SJCRH30 (cell line): ENCODE results near the gene AMMECR1L. TPM values are rescaled to one million over a fixed set of nuclear protein-coding genes. Genes with fewer than 3 reads are reported as not detected.
"Not testable (repeated sequence)": the region's sequence is repeated elsewhere in the genome, so short reads cannot be mapped to it uniquely, and the experiment has no call there.

Source experiments
- DNase-seq, 2 experiments: peaks; one replicate each; pipeline ENCODE4 v3.0.0-alpha.2; 2015 to 2020
- H3K27ac ChIP-seq: fragments of 250-450 bp; sonication (Bioruptor Pico); 2 replicates; pipeline ENCODE4 v1.5.1; 2020; ENCODE audit warnings: mild to moderate bottlenecking, moderate library complexity
- H3K27me3 ChIP-seq: fragments of 250-450 bp; sonication (Bioruptor Pico); 2 replicates; pipeline ENCODE4 v1.5.1; 2020; ENCODE audit warnings: mild to moderate bottlenecking, moderate library complexity
- H3K36me3 ChIP-seq: fragments of 250-450 bp; sonication (Bioruptor Pico); 2 replicates; pipeline ENCODE4 v1.5.1; 2020; ENCODE audit warnings: mild to moderate bottlenecking, moderate library complexity
- H3K4me1 ChIP-seq: fragments of 250-450 bp; sonication (Bioruptor Pico); 2 replicates; pipeline ENCODE4 v1.5.1; 2020; ENCODE audit warnings: mild to moderate bottlenecking, moderate library complexity
- H3K4me3 ChIP-seq: fragments of 250-450 bp; sonication (Bioruptor Pico); 2 replicates; pipeline ENCODE4 v1.5.1; 2020; ENCODE audit warnings: mild to moderate bottlenecking, moderate library complexity
- H3K9me3 ChIP-seq: fragments of 250-450 bp; sonication (Bioruptor Pico); replicated peaks from 2 replicates; pipeline ENCODE4 v1.5.1; 2020; ENCODE audit warnings: mild to moderate bottlenecking, moderate library complexity
- total RNA-seq: library from RNA; depleted of rRNA; stranded (reverse); fragments of >200 nt; shearing (Covaris generic); gene quantifications from 2 replicates; pipeline ENCODE4 v1.2.3, GENCODE V29; 2014

Gene AMMECR1L
- total RNA-seq, 1 experiment from 2014 or later = 17.6 TPM

GRCh38 chr2:127897531-127898211 is 11.9 kb upstream of the AMMECR1L start:
- H3K27ac ChIP-seq = no peak overlapping the region
- no peaks in the 10 kb centered on the region for H3K27me3 ChIP-seq
- DNase-seq = no peak
- no peak overlapping the region for H3K4me3 ChIP-seq
- no peaks in the 10 kb centered on the region for H3K4me1 ChIP-seq
- H3K36me3 ChIP-seq = no peaks in the 10 kb centered on the region
- H3K9me3 ChIP-seq = no peaks in the 10 kb centered on the region

- Histone ChIP-seq H3K27me3 (no peaks in the 10 kb centered on the region), H3K27ac (no peak overlapping the region), H3K9me3 (no peaks in the 10 kb centered on the region), H3K36me3 (no peaks in the 10 kb centered on the region), H3K4me1 (no peaks in the 10 kb centered on the region), H3K4me3 (no peak overlapping the region)
- no peak for DNase-seq
These were observed 7.7 kb upstream of the AMMECR1L start for GRCh38 chr2:127893494-127893893.

GRCh38 chr2:127893033-127893432 is 7.3 kb upstream of the AMMECR1L start:
- Histone ChIP-seq H3K4me1 (no peaks in the 10 kb centered on the region; the same call in 1 of the 2 replicates), H3K27ac (no peak overlapping the region), H3K4me3 (no peak overlapping the region), H3K27me3 (no peaks in the 10 kb centered on the region), H3K36me3 (no peaks in the 10 kb centered on the region), H3K9me3 (no peaks in the 10 kb centered on the region)
- no peak for DNase-seq

DNA sequence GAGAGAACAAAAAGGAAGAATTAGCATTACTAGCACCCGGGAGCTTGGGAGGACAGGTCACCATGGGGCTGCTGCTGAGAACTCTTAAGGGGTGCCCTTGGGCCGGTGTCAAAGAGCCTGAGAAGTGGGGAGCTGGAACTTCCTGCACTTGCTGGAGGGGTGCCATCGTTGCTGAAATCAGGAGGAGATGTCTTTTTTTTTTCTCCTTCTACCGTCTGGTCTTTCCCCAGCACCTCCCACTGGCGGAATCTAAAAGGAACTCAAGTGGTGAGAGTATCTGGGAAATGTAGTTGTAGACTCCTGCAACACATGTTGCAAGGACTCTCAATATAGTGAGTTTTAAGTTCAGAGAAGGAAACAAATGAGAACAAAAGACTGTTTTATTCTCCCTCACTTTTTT is 6.1 kb upstream of the AMMECR1L start:
- no peaks in the 10 kb centered on the region for H3K9me3 ChIP-seq
- H3K4me3 ChIP-seq = no peak overlapping the region
- H3K27ac ChIP-seq = no peak overlapping the region
- no peak for DNase-seq
- no peaks in the 10 kb centered on the region for H3K36me3 ChIP-seq
- H3K4me1 ChIP-seq = peaks cover 4% of the 10 kb centered on the region
- H3K27me3 ChIP-seq = no peaks in the 10 kb centered on the region

DNA sequence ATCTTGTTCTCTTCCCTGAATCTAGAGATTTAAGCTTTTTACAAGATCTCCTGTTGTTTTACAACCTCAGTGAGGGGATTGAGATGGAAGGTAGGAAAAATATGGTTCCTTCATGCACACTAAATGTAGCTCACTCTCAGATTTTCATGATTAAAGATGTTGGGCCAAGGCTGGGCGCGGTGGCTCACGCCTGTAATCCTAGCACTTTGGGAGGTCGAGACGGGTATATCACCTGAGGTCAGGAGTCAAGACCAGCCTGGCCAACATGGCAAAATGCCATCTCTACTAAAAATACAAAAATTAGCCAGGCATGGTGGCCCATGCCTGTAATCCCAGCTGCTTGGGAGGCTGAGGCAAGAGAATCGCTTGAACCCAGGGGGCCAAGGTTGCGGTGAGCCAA is 5.0 kb upstream of the AMMECR1L start:
- H3K36me3 ChIP-seq, H3K9me3 ChIP-seq, DNase-seq, H3K4me1 ChIP-seq, H3K27ac ChIP-seq, H3K27me3 ChIP-seq, H3K4me3 ChIP-seq: not testable (repeated sequence)

DNA sequence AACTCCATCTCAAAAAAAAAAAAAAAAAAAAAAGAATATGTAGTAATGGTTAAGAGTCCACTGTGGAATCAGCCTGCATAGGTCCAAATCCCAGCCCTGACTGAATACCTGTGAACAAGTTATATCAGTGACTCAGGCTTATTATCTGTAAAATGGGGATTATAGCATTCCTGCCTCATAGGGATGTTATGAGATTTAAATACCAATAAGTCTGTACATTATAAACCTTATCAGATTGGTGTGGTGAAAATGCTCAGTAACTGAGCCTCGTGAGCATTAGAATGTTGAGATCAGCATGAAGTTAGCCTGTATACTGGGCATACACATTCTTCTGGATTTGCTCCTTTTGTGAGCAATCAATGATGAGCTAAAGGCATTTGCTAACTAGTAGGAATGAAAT is 3.0 kb upstream of the AMMECR1L start:
- no peaks in the 10 kb centered on the region for H3K27me3 ChIP-seq
- no peak overlapping the region for H3K4me3 ChIP-seq
- H3K36me3 ChIP-seq = peaks cover 4% of the 10 kb centered on the region
- no peak overlapping the region for H3K27ac ChIP-seq
- no peaks in the 10 kb centered on the region for H3K9me3 ChIP-seq
- H3K4me1 ChIP-seq = peaks cover 8% of the 10 kb centered on the region
- DNase-seq = no peak

GRCh38 chr2:127887776-127888130 is 2.0 kb upstream of the AMMECR1L start:
- H3K4me3 ChIP-seq = peak overlapping the region; percentile 92
- DNase-seq = no peak
- H3K9me3 ChIP-seq = no peaks in the 10 kb centered on the region
- H3K27me3 ChIP-seq = no peaks in the 10 kb centered on the region
- H3K36me3 ChIP-seq = peaks cover 12% of the 10 kb centered on the region
- peak overlapping the region; percentile 65; the same call in 1 of the 2 replicates for H3K27ac ChIP-seq
- peaks cover 8% of the 10 kb centered on the region for H3K4me1 ChIP-seq

DNA sequence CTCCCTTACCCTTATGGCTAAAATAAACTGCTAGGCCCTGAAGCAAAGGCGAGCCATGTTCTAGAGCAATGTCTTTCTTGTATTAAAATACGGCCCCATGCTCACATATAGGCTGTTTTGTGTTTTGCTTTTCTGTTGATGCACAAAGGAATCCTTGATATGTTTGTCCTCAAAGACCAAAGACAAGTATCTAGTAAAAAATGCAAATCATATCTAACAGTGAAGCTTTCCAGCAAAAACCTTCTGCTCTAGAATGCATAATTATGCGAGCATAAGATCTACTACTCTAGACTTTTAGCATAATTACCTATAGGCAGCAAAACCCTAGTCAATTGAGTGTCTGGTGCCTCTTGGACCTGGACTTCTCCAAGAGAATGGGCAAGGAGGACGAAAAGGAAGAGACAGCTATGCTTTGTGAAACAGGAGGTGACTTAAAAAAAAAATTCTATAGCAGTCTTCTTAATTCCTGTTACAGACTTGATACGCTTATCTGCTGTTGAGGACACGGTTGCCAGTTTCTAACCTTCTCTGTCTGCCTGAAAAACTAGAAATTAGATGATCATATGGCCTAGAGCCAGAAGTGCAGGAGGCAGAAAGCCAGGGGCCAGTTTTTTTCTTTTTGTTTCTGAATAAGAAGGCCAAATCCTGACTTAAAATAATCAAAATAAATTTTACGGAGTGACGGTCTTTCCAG is 1.5 kb upstream of the AMMECR1L start:
- Histone ChIP-seq H3K4me3 (peak overlapping the region; percentile 92), H3K27me3 (no peaks in the 10 kb centered on the region), H3K4me1 (peaks cover 8% of the 10 kb centered on the region), H3K27ac (peak overlapping the region; percentile 65; the same call in 1 of the 2 replicates), H3K9me3 (no peaks in the 10 kb centered on the region), H3K36me3 (peaks cover 16% of the 10 kb centered on the region)
- DNase-seq = no peak

DNA sequence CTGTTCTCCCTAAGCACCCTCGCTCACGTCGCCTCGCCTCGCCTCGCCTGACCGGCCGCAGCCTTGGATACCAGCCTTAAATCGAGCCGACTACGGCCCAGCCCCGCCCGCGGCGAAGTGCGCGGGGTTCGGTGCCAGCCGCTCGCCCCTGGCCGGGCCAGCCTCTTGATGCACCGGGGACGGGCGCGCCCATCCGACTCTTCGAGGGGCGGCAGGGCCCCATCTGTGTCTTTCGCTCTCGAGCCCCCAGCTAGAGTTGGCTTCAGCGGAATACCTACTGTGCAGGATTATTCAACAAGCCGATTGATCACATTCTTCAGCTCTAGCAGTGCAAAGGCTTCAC is 808 bp upstream of the AMMECR1L start:
- Histone ChIP-seq H3K27ac (peak overlapping the region; percentile 65), H3K4me3 (peak overlapping the region; percentile 92), H3K36me3 (peaks cover 18% of the 10 kb centered on the region)
- peak in 1 of 2 experiments; percentile 25 for DNase-seq
- H3K27me3 ChIP-seq, H3K4me1 ChIP-seq, H3K9me3 ChIP-seq: not testable (repeated sequence)

DNA sequence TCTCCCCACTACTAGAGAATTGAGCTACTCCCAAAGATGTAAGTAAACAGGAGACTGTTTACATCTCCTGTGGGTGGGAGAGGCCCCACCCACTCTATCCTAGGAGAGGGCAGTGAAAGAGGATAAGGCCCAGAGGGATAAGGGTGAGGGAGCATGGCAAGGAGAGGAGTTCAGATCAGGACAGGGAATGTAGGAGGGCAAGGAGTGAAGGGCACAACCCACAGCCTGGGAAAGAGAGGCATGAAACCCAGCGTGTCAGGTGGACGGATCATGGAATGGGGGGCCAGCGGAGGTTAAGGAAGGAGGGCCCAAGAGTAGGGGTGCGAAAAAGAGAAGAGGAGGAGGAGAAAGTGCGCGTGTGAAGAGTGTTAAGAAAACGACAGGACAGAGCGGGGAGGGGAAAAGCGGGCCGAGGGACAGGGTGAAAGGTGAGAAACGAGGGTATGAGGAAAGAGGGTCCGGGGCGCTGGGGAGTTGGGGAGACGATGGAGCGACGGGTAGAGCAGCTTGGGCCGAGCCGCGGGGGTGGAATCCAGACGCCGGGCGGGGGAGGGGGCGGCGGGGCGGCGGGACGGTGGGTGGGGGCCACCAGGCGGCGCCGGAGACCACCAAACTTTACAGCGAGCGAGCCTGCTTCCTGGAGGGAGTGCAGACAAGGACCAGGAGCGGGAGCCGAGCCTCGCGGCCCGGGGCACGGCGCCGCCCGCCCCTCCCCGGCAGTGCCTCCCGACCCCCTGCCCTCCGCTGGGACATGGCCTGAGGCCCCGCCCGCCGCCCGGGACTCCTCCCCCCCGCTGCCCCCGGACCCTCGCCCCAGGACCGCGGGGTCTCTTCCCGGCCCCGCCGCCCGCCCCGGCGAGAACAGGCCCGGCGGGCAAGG is 655 bp downstream of the AMMECR1L start:
- peak; percentile 38 to 61 for DNase-seq
- H3K9me3 ChIP-seq, H3K27me3 ChIP-seq, H3K4me1 ChIP-seq, H3K27ac ChIP-seq: not testable (repeated sequence)
- Histone ChIP-seq H3K36me3 (peaks cover 25% of the 10 kb centered on the region), H3K4me3 (peak overlapping the region; percentile 92)

DNA sequence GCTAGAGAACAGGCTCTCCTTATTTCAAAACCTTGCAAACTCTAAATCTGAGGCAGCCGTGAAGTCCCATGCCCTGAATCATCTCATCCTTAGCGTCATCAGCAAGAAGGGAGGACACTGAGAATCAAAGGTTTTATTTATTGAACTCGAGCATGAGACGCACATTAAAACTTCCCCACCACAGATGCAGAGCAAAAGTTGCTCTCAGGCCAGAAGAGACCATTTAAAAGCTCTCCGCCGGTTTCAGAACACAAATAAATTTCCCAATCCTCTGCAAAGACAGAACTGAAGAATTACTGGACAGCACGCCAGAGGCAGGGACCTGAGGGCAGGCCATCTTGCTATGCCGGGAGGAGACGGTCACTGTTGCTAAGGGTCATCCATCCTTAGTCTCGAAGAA is 1.3 kb downstream of the AMMECR1L start:
- Histone ChIP-seq H3K4me1 (peaks cover 8% of the 10 kb centered on the region), H3K36me3 (peaks cover 25% of the 10 kb centered on the region), H3K9me3 (no peaks in the 10 kb centered on the region), H3K27ac (no peak overlapping the region), H3K4me3 (peak overlapping the region; percentile 92), H3K27me3 (no peaks in the 10 kb centered on the region)
- DNase-seq = no peak

DNA sequence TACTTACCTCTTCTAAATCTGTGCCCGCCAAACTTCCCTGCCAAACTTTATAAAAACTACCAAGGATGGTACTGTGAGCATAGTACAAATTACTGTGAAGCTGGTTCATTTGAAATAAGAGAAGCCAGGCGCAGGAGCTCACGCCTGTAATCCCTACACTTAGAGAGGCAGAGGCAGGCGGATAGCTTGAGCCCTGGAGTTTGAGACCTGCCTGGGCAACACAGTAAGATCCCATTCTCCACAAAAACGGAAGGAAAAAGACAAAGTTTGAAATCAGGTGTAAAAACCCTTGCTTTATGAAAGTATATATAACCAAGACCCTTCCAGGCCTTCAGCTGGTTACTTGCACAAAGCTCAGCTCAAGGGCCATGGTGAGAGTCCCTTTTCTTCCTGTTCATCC is 5.9 kb downstream of the AMMECR1L start:
- no peak overlapping the region for H3K4me3 ChIP-seq
- H3K9me3 ChIP-seq = no peaks in the 10 kb centered on the region
- H3K27ac ChIP-seq = no peak overlapping the region
- DNase-seq = no peak
- H3K27me3 ChIP-seq = no peaks in the 10 kb centered on the region
- H3K4me1 ChIP-seq = peaks cover 4% of the 10 kb centered on the region
- H3K36me3 ChIP-seq = peaks cover 27% of the 10 kb centered on the region

- Histone ChIP-seq H3K27ac (no peak overlapping the region), H3K9me3 (no peaks in the 10 kb centered on the region), H3K4me3 (no peak overlapping the region), H3K27me3 (no peaks in the 10 kb centered on the region), H3K36me3 (peaks cover 27% of the 10 kb centered on the region), H3K4me1 (peaks cover under 1% of the 10 kb centered on the region; the same call in 1 of the 2 replicates)
- no peak for DNase-seq
These were observed 8.1 kb downstream of the AMMECR1L start for GRCh38 chr2:127877626-127878025.

DNA sequence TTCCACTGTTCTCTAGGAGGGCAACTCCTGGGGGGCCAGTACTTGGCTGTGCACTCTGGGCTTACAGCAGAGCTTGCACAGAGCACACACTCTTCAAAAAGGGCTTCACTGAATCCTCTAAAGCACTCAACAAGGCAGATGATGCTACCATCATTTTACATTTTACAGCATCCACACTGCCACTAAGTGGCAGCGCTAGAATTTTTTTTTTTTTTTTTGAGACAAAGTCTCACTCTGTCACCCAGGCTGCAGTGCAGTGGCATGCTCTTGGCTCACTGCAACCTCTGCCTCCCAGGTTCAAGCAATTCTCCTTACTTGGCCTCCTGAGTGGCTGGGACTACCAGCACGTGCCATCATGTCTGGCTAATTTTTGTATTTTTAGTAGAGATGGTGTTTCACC is 8.6 kb downstream of the AMMECR1L start:
- no peaks in the 10 kb centered on the region for H3K27me3 ChIP-seq
- no peak overlapping the region for H3K27ac ChIP-seq

More for the DNA sequence above, 8.6 kb downstream of the AMMECR1L start:
- Histone ChIP-seq H3K4me3 (no peak overlapping the region), H3K36me3 (peaks cover 25% of the 10 kb centered on the region), H3K4me1 (peaks cover 5% of the 10 kb centered on the region; the same call in 1 of the 2 replicates), H3K9me3 (no peaks in the 10 kb centered on the region)
- DNase-seq = no peak
